Measurements from ENCODE around the gene MRPL55. TPM values are rescaled to one million over a fixed set of nuclear protein-coding genes. Genes with fewer than 3 reads are reported as not detected.

The MRPL55 gene
- total and polyA plus RNA-seq, 2 of the 13 experiments (the other 11 are each of a cell fraction or from before 2014, with no cell fraction given), result 58.6 to 92.9 TPM

- TF ChIP-seq MLXIP (CRISPR knock-in tag; IDR thresholded peaks at IDR 0.05; ENCODE audit: borderline replicate concordance) (no peak), GATAD1 (CRISPR knock-in tag; IDR thresholded peaks at IDR 0.05) (peak; percentile 99), KLF11 (CRISPR knock-in tag; IDR thresholded peaks at IDR 0.05) (no peak), HNF4G (IDR thresholded peaks at IDR 0.05; ENCODE audit: borderline replicate concordance, low read depth, low read length) (no peak), HNF4G (CRISPR knock-in tag; IDR thresholded peaks at IDR 0.05; ENCODE audit: borderline replicate concordance, low read depth) (no peak; the same call in 1 of the 2 replicates), ZNF44 (CRISPR knock-in tag; IDR thresholded peaks at IDR 0.05) (peak; percentile 95), RNF2 (conservative IDR thresholded peaks at IDR 0.05; ENCODE audit: low read depth) (no peak), FOXO4 (CRISPR knock-in tag; conservative IDR thresholded peaks at IDR 0.05) (no peak), SOX5 (CRISPR knock-in tag; IDR thresholded peaks at IDR 0.05; ENCODE audit: borderline replicate concordance) (peak; percentile 54; the same call in 1 of the 2 replicates), ZNF180 (CRISPR knock-in tag; IDR thresholded peaks at IDR 0.05; ENCODE audit: borderline replicate concordance, low read depth) (no peak), CBX2 (IDR thresholded peaks at IDR 0.05; ENCODE audit: low read depth, low read length) (no peak), CBX2 (CRISPR knock-in tag; IDR thresholded peaks at IDR 0.05; ENCODE audit: low read depth) (no peak), ZNF777 (CRISPR knock-in tag; IDR thresholded peaks at IDR 0.05) (no peak), ZNF775 (CRISPR knock-in tag; IDR thresholded peaks at IDR 0.05; ENCODE audit: borderline replicate concordance) (no peak), ZNF83 (CRISPR knock-in tag; IDR thresholded peaks at IDR 0.05; ENCODE audit: borderline replicate concordance) (no peak), ZGPAT (CRISPR knock-in tag; IDR thresholded peaks at IDR 0.05) (peak; percentile 67), HNRNPH1 (optimal IDR thresholded peaks at IDR 0.05; ENCODE audit: low read depth, low read length) (no peak), FOXC1 (CRISPR knock-in tag; IDR thresholded peaks at IDR 0.05; ENCODE audit: borderline replicate concordance) (peak; percentile 92), MEF2D (CRISPR knock-in tag; IDR thresholded peaks at IDR 0.05) (peak; percentile 77), RFXANK (CRISPR knock-in tag; IDR thresholded peaks at IDR 0.05) (no peak), ZBTB25 (CRISPR knock-in tag; IDR thresholded peaks at IDR 0.05) (peak; percentile 82; the same call in 1 of the 2 replicates), ZNF24 (IDR thresholded peaks at IDR 0.05) (no peak), ZNF644 (CRISPR knock-in tag; IDR thresholded peaks at IDR 0.05; ENCODE audit: low read depth) (no peak)
Observed at GRCh38 chr1:228109073-228109961, at the start of gene MRPL55 (continued).

Data from HepG2 (cell line).